Tibial nerve (tissue), 4 donors: ENCODE measurements around the gene CD34. TPM values are rescaled to one million over a fixed set of nuclear protein-coding genes. Genes with fewer than 3 reads are reported as not detected.
A peak's percentile ranks its signal among the peaks of the same experiment; 100 is the strongest.

Source experiments
- DNase-seq, 2 donors: peaks; one replicate each; pipeline ENCODE4 v3.0.0-alpha.2; 2019; ENCODE audit warnings: low spot score in 2 of 2
- H3K27ac ChIP-seq, 4 donors: fragments of 200-600 bp; sonication (generic) in 3 of 4; one replicate each; pipeline ENCODE4 v1.5.1; 2017 to 2019; ENCODE audit warnings: mild to moderate bottlenecking in 1 of 4
- H3K27me3 ChIP-seq, 2 donors: fragments of 200-600 bp; sonication (generic) in 1 of 2; one replicate each; pipeline versions ENCODE4 v1.5.1 to v1.6.0; 2017 to 2019
- H3K36me3 ChIP-seq, 3 donors: fragments of 200-600 bp; sonication (generic); one replicate each; pipeline ENCODE4 v1.5.1; 2018 to 2019
- H3K4me1 ChIP-seq, 4 donors: fragments of 200-600 bp; sonication (generic) in 3 of 4; one replicate each; pipeline ENCODE4 v1.5.1; 2017 to 2019
- H3K4me3 ChIP-seq, 4 donors: fragments of 200-600 bp; sonication (generic) in 3 of 4; one replicate each; pipeline ENCODE4 v1.5.1; 2017 to 2019; ENCODE audit warnings: mild to moderate bottlenecking in 1 of 4, moderate library complexity in 1 of 4
- H3K9me3 ChIP-seq, 4 donors: fragments of 200-600 bp; sonication (generic) in 3 of 4; one replicate each; pipeline ENCODE4 v1.5.1; 2017 to 2019
- EP300 ChIP-seq, 2 donors: sonication (generic); formaldehyde crosslinking; IDR thresholded peaks; one replicate each; pipeline ENCODE4 v1.6.1; 2017; ENCODE audit warnings: antibody characterized with exemption in 2 of 2, mild to moderate bottlenecking in 1 of 2
- POLR2A ChIP-seq, 2 donors: fragments of 450-650 bp; IDR thresholded peaks; one replicate each; pipeline ENCODE4 v1.6.1; 2017; ENCODE audit warnings: antibody characterized with exemption in 2 of 2, mild to moderate bottlenecking in 2 of 2, moderate library complexity in 2 of 2
- WGBS, 2 donors: methylation state at CpG; one replicate each; pipeline ENCODE4 v1.1.5; 2018; 5-methylcytosine and 5-hydroxymethylcytosine counted together
- total RNA-seq, 4 donors: library from RNA; depleted of rRNA; stranded (reverse); fragments of >200 nt; gene quantifications; one replicate each; pipeline ENCODE4 v1.1.0, GENCODE V29; 2016
- TF ChIP-seq, protein P1 (sequence below), 5 experiments: fragments of 200-600 bp in 3 of 5; fragments of 450-650 bp in 2 of 5; sonication (generic) in 3 of 5; IDR thresholded peaks; one replicate each; pipeline ENCODE4 v1.5.1; 2016 to 2019; ENCODE audit warnings: antibody characterized with exemption in 5 of 5, mild to moderate bottlenecking in 3 of 5, moderate library complexity in 2 of 5

Gene CD34
- total RNA-seq, 4 donors from 2014 or later: 38.5 to 73.7 (median 55.3) TPM

- no peak for DNase-seq
- peaks cover 0 to 4% (median 0%) of the 10 kb centered on the region in 3 donors for H3K36me3 ChIP-seq
- WGBS, 2 donors: 70 to 75% methylated on average over 19 of the region's 19 CpGs
- no peaks in the 10 kb centered on the region for H3K27me3 ChIP-seq
- no peak overlapping the region for H3K4me3 ChIP-seq
- no peaks in the 10 kb centered on the region for H3K9me3 ChIP-seq
- H3K27ac ChIP-seq: peak overlapping the region in 3 of 4 donors; percentile 7 to 77 (median 17)
- H3K4me1 ChIP-seq: peaks cover 0 to 83% (median 38%) of the 10 kb centered on the region in 4 donors
- TF ChIP-seq, protein P1, sequence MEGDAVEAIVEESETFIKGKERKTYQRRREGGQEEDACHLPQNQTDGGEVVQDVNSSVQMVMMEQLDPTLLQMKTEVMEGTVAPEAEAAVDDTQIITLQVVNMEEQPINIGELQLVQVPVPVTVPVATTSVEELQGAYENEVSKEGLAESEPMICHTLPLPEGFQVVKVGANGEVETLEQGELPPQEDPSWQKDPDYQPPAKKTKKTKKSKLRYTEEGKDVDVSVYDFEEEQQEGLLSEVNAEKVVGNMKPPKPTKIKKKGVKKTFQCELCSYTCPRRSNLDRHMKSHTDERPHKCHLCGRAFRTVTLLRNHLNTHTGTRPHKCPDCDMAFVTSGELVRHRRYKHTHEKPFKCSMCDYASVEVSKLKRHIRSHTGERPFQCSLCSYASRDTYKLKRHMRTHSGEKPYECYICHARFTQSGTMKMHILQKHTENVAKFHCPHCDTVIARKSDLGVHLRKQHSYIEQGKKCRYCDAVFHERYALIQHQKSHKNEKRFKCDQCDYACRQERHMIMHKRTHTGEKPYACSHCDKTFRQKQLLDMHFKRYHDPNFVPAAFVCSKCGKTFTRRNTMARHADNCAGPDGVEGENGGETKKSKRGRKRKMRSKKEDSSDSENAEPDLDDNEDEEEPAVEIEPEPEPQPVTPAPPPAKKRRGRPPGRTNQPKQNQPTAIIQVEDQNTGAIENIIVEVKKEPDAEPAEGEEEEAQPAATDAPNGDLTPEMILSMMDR (IDR thresholded peaks at IDR 0.05): no peak
- TF ChIP-seq POLR2A (IDR thresholded peaks at IDR 0.05): no peak
- TF ChIP-seq EP300 (IDR thresholded peaks at IDR 0.05): no peak
These were observed 23.3 kb downstream of the CD34 start for GRCh38 chr1:207887542-207888201.

DNA sequence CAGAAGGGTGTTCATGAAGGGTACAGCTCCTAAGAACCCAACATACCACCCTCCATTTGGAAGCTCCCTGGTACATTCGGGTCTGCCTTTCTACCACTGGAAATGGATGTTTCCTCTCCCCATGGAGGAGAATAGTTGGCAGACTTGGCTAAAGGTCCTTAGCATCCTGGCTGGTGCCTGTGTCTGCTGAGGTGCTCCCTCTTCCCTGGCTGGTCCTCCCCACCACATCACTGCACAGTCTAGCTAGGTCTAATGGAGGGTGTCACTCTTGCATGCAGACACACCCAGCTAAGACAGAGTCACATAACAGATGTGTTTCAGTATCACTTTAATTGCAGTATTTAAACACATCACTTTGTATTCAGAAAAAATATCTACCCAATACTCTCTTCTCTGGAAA is 24.7 kb downstream of the CD34 start:
- Histone ChIP-seq H3K4me3 (no peak overlapping the region), H3K9me3 (no peaks in the 10 kb centered on the region), H3K27me3 (no peaks in the 10 kb centered on the region), H3K4me1 (peaks cover 0 to 73% (median 35%) of the 10 kb centered on the region in 4 donors), H3K27ac (peak overlapping the region in 1 of 4 donors; percentile 77), H3K36me3 (peaks cover 0 to 4% (median 0%) of the 10 kb centered on the region in 3 donors)
- DNase-seq: no peak
- TF ChIP-seq, protein P1 (IDR thresholded peaks at IDR 0.05): no peak
- no peak for TF ChIP-seq EP300 (IDR thresholded peaks at IDR 0.05)
- TF ChIP-seq POLR2A (IDR thresholded peaks at IDR 0.05): no peak
- 73 to 86% methylated on average over 1 of the region's 1 CpG for WGBS, 2 donors

GRCh38 chr1:207885129-207886032 is 25.5 kb downstream of the CD34 start:
- Histone ChIP-seq H3K27ac (peak overlapping the region in 2 of 4 donors; percentile 31 to 77), H3K36me3 (peaks cover 0 to 4% (median 0%) of the 10 kb centered on the region in 3 donors), H3K27me3 (no peaks in the 10 kb centered on the region), H3K4me3 (no peak overlapping the region), H3K9me3 (no peaks in the 10 kb centered on the region), H3K4me1 (peaks cover 0 to 64% (median 27%) of the 10 kb centered on the region in 4 donors)
- peak in 1 of 2 donors; percentile 53 for TF ChIP-seq EP300 (IDR thresholded peaks at IDR 0.05)
- no peak for TF ChIP-seq POLR2A (IDR thresholded peaks at IDR 0.05)
- TF ChIP-seq, protein P1 (IDR thresholded peaks at IDR 0.05): peak; percentile 91 to 98 (median 93)
- WGBS, 2 donors: 27 to 33% methylated on average over 9 of the region's 9 CpGs
- DNase-seq: peak; percentile 76 to 89

GRCh38 chr1:207884266-207885029 is 26.5 kb downstream of the CD34 start:
- Histone ChIP-seq H3K9me3 (no peaks in the 10 kb centered on the region), H3K36me3 (peaks cover 0 to 4% (median 0%) of the 10 kb centered on the region in 3 donors), H3K27me3 (no peaks in the 10 kb centered on the region), H3K27ac (peak overlapping the region in 3 of 4 donors; percentile 31 to 77 (median 48)), H3K4me1 (peaks cover 0 to 56% (median 19%) of the 10 kb centered on the region in 4 donors), H3K4me3 (no peak overlapping the region)
- WGBS, 2 donors: 83 to 89% methylated on average over 9 of the region's 9 CpGs
- no peak for DNase-seq
- TF ChIP-seq EP300 (IDR thresholded peaks at IDR 0.05) (no peak), POLR2A (IDR thresholded peaks at IDR 0.05) (no peak)
- TF ChIP-seq, protein P1 (IDR thresholded peaks at IDR 0.05): no peak
